ENCODE measurements around the gene SIRT6. TPM values are rescaled to one million over a fixed set of nuclear protein-coding genes. Genes with fewer than 3 reads are reported as not detected.
"Not testable (repeated sequence)": the region's sequence is repeated elsewhere in the genome, so short reads cannot be mapped to it uniquely, and the experiment has no call there.

SIRT6 gene
- total RNA-seq, 2 donors from 2014 or later: 83.9 to 120 TPM

DNA sequence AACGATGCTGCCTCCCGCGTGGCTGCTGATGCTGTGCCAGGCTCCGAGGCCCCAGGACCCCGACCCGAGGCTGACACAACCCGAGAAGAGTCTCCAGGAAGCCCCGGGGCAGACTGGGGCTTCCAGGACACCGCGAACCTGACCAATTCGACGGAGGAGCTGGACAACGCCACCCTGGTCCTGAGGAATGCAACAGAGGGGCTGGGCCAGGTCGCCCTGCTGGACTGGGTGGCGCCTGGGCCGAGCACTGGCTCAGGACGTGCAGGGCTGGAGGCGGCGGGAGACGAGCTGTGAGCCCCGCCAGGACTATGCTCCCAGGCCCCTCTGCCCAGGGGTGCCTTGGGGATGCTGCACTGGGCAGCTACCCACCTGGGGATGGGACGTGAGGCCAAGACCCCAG, 10.7 kb downstream of the SIRT6 start:
- Histone ChIP-seq H3K9ac (ENCODE audit: low read depth in 2 of 2, low read length in 2 of 2) (no peak overlapping the region), H3K27ac (no peak overlapping the region), H3K27me3 (peaks cover 4% of the 10 kb centered on the region), H3K9me3 (no peaks in the 10 kb centered on the region), H3K4me3 (no peak overlapping the region), H3K4me1 (peaks cover 7% of the 10 kb centered on the region), H3K36me3 (no peaks in the 10 kb centered on the region)
- DNase-seq: no peak
- TF ChIP-seq, protein P1, sequence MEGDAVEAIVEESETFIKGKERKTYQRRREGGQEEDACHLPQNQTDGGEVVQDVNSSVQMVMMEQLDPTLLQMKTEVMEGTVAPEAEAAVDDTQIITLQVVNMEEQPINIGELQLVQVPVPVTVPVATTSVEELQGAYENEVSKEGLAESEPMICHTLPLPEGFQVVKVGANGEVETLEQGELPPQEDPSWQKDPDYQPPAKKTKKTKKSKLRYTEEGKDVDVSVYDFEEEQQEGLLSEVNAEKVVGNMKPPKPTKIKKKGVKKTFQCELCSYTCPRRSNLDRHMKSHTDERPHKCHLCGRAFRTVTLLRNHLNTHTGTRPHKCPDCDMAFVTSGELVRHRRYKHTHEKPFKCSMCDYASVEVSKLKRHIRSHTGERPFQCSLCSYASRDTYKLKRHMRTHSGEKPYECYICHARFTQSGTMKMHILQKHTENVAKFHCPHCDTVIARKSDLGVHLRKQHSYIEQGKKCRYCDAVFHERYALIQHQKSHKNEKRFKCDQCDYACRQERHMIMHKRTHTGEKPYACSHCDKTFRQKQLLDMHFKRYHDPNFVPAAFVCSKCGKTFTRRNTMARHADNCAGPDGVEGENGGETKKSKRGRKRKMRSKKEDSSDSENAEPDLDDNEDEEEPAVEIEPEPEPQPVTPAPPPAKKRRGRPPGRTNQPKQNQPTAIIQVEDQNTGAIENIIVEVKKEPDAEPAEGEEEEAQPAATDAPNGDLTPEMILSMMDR (IDR thresholded peaks at IDR 0.05): no peak
- intact Hi-C loops (cut with DNase I): no loop called here

DNA sequence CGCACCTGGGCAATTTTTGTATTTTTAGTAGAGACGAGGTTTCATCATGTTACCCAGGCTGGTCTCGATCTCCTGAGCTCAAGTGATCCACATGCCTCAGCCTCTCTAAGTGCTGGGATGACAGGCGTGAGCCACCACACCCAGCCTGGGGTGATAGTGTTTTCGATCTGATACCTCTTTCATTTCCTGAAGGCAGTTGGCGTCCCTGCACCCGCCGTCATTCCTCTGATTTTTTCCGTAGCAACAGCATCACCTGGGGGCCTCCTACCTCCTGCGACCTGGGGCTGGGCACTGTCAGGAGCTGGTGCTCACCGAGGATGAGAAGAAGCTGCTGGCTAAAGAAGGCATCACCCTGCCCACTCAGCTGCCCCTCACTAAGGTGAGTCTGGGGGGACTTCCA, 18.1 kb downstream of the SIRT6 start:
- H3K9ac ChIP-seq (ENCODE audit: low read depth in 2 of 2, low read length in 2 of 2): no peak overlapping the region
- TF ChIP-seq, protein P1 (IDR thresholded peaks at IDR 0.05): no peak
- H3K9me3 ChIP-seq: no peaks in the 10 kb centered on the region
- intact Hi-C loops (cut with DNase I): no loop called here
- H3K27me3 ChIP-seq: no peaks in the 10 kb centered on the region
- H3K4me1 ChIP-seq: no peaks in the 10 kb centered on the region
- H3K36me3 ChIP-seq: no peaks in the 10 kb centered on the region
- H3K4me3 ChIP-seq: no peak overlapping the region
- H3K27ac ChIP-seq: no peak overlapping the region
- no peak for DNase-seq

DNA sequence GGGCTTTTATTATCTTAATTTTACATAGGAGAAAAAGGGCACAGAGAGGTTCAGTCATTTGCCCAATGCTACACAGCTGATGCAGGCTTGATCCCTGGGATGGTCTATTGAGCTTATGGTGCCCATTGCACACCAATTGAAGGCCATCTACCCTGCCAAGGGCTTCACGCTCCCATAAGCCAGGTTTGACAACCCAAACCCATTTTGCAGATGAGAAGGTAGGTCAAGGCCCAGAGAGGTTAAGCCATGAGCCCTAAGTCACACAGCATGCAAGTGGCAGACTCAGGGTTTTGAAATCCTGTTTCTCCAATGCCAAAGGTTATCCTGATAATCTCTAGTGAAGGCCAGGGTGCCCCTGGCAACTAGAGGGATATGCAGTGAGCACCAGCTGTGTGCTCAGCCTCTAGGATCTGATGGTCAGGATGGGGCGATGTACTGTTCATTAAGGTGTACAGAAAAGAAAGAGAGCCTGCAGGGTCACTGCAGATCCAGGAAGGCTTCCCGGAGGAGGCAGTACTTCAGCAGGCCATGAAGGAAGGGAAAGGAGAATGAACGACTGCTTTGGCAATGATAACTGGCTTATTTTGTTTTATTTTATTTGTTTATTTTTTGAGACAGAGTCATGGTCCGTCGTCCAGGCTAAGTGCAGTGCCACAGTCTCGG, 20.8 kb downstream of the SIRT6 start:
- H3K36me3 ChIP-seq: no peaks in the 10 kb centered on the region
- H3K4me3 ChIP-seq: no peak overlapping the region
- intact Hi-C loops (cut with DNase I): no loop called here

DNA sequence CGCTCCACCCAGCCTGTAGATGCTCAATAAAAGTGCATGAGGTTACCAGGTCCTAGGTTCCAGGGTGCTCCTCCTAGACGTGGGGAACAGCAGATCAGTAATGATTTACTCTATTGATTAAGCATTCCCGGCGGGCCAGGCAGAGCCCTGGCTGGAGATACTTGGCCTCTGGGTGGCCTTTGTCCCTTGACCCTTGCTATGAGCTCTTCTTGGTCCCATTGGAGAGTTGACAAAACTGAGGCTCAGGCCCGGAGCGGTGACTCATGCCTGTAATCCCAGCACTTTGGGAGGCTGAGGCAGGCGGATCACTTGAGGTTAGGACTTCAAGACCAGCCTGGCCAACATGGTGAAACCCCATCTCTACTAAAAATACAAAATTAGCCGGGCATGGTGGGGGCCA, 24.4 kb downstream of the SIRT6 start:
- H3K36me3 ChIP-seq; H3K9ac ChIP-seq (ENCODE audit: low read depth in 2 of 2, low read length in 2 of 2); intact Hi-C loops (cut with DNase I); H3K4me1 ChIP-seq; H3K9me3 ChIP-seq; DNase-seq; H3K27ac ChIP-seq; H3K4me3 ChIP-seq; H3K27me3 ChIP-seq: not testable (repeated sequence)

More for the DNA sequence above, 20.8 kb downstream of the SIRT6 start:
- Histone ChIP-seq H3K9ac (ENCODE audit: low read depth in 2 of 2, low read length in 2 of 2) (no peak overlapping the region), H3K9me3 (no peaks in the 10 kb centered on the region), H3K27me3 (no peaks in the 10 kb centered on the region), H3K4me1 (no peaks in the 10 kb centered on the region), H3K27ac (no peak overlapping the region)
- DNase-seq: no peak
- TF ChIP-seq, protein P1 (IDR thresholded peaks at IDR 0.05): no peak

DNA sequence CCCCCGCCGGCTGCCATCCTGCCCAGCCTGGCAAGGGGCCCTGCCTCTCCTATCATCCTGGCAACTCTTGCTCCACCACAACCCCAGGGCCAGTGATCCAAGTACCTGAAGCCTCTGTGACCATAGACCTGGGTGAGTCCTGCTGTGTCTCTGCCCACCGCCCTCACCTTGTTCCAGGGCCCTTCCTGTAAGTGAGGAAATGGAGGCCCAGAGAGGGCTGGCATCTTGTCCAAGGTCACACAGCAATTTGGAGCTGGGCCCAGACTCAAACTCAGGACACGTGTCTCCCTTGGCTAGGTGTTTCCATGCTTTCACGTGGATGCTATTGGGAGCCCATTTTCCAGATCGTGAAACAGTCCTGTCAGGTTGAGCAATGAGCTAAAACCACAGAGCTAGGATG, 25.2 kb downstream of the SIRT6 start:
- Histone ChIP-seq H3K27ac (no peak overlapping the region), H3K27me3 (no peaks in the 10 kb centered on the region), H3K9me3 (no peaks in the 10 kb centered on the region), H3K9ac (ENCODE audit: low read depth in 2 of 2, low read length in 2 of 2) (no peak overlapping the region), H3K36me3 (no peaks in the 10 kb centered on the region), H3K4me1 (no peaks in the 10 kb centered on the region), H3K4me3 (no peak overlapping the region)
- no peak for DNase-seq
- TF ChIP-seq, protein P1 (IDR thresholded peaks at IDR 0.05): no peak
- intact Hi-C loops (cut with DNase I): no loop called here

DNA sequence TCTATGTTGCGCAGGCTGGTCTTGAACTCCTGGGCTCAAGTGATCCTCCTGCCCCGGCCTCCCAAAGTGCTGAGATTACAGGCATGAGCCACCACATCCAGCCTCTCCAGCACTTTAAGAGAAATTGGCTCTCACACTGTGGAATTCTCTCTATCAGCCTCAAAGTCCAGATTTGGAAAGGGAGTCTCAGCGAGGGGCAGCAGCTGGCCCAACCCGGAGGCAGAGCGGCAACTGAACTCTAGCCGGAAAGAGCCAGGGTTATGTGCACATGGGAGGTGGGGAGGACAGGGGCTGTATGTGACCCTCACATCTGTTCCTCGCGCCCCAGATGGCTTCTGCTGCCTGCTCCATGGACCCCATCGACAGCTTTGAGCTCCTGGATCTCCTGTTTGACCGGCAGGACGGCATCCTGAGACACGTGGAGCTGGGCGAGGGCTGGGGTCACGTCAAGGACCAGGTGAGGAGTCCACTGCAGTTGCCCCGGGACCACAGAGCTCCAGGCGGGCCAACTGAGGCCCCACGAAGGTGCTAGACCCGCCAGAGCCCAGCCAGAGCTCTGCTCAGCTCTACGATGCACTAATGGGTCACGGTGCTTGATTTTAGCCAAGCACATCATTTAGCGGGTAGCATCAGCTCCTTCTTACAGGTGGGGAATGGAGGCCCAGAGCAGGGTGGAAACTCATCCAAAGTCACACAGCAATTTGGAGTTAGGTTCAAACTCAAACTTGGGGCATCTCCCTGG, 27.6 kb downstream of the SIRT6 start:
- intact Hi-C loops (cut with DNase I): no loop called here
- TF ChIP-seq, protein P1 (IDR thresholded peaks at IDR 0.05): no peak
- Histone ChIP-seq H3K9me3 (no peaks in the 10 kb centered on the region), H3K9ac (ENCODE audit: low read depth in 2 of 2, low read length in 2 of 2) (no peak overlapping the region), H3K27me3 (no peaks in the 10 kb centered on the region), H3K27ac (no peak overlapping the region), H3K4me3 (no peak overlapping the region), H3K36me3 (no peaks in the 10 kb centered on the region), H3K4me1 (no peaks in the 10 kb centered on the region)
- no peak for DNase-seq

Measured in colonic mucosa (tissue), 4 donors.